H9 (cell line): ENCODE results near the gene C3orf22. TPM values are rescaled to one million over a fixed set of nuclear protein-coding genes. Genes with fewer than 3 reads are reported as not detected.

Experiments used
- DNase-seq: peaks from one replicate; pipeline ENCODE4 v3.0.0-alpha.2; 2017
- H2AFZ ChIP-seq: one replicate; pipeline ENCODE4 v1.6.1; 2013; ENCODE audit warnings: mild to moderate bottlenecking, low read length, control low read depth, moderate library complexity
- H2AK5ac ChIP-seq: 2 replicates; pipeline ENCODE4 v1.6.1; 2013; ENCODE audit warnings: low read length, control low read depth, mixed read lengths; ENCODE audit not compliant: insufficient read length
- H2BK120ac ChIP-seq: one replicate; pipeline ENCODE4 v1.6.1; 2013; ENCODE audit warnings: low read depth, mild to moderate bottlenecking, low read length, control low read depth, inconsistent platforms; ENCODE audit not compliant: poor library complexity, severe bottlenecking
- H2BK12ac ChIP-seq: 2 replicates; pipeline ENCODE4 v1.6.1; 2013; ENCODE audit warnings: low read length, control low read depth, mixed read lengths, low read depth; ENCODE audit not compliant: insufficient read length
- H2BK15ac ChIP-seq: 2 replicates; pipeline ENCODE4 v1.6.1; 2013; ENCODE audit warnings: low read depth, low read length, control low read depth
- H2BK20ac ChIP-seq: one replicate; pipeline ENCODE4 v1.6.1; 2013; ENCODE audit warnings: low read depth, mild to moderate bottlenecking, low read length, control low read depth, inconsistent platforms; ENCODE audit not compliant: poor library complexity, severe bottlenecking
- H2BK5ac ChIP-seq: 2 replicates; pipeline ENCODE4 v1.6.1; 2013; ENCODE audit warnings: low read length, control low read depth, mixed read lengths; ENCODE audit not compliant: insufficient read length
- H3K14ac ChIP-seq: 2 replicates; pipeline ENCODE4 v1.6.1; 2013; ENCODE audit warnings: low read length, control low read depth; ENCODE audit not compliant: insufficient read depth
- H3K18ac ChIP-seq: 2 replicates; pipeline ENCODE4 v1.6.1; 2013; ENCODE audit warnings: low read depth, mild to moderate bottlenecking, mixed read lengths, low read length, control low read depth; ENCODE audit not compliant: insufficient read length
- H3K23ac ChIP-seq: 2 replicates; pipeline ENCODE4 v1.6.1; 2013; ENCODE audit warnings: low read length, control low read depth, mixed read lengths, low read depth; ENCODE audit not compliant: insufficient read length
- H3K23me2 ChIP-seq: 2 replicates; pipeline ENCODE4 v1.6.1; 2013; ENCODE audit warnings: low read depth, mild to moderate bottlenecking, mixed read lengths, low read length, control low read depth; ENCODE audit not compliant: insufficient read length, poor library complexity, severe bottlenecking
- H3K27ac ChIP-seq: 2 replicates; pipeline ENCODE4 v1.5.1; 2013; ENCODE audit warnings: low read length, control low read depth, mixed read lengths, low read depth; ENCODE audit not compliant: insufficient read length
- H3K27me3 ChIP-seq: 2 replicates; pipeline ENCODE4 v1.6.1; 2013; ENCODE audit warnings: low read length, control low read depth, inconsistent platforms; ENCODE audit not compliant: insufficient read depth
- H3K4ac ChIP-seq: 2 replicates; pipeline ENCODE4 v1.6.1; 2013; ENCODE audit warnings: low read depth, mild to moderate bottlenecking, control low read depth, inconsistent platforms, low read length, moderate library complexity
- H3K4me1 ChIP-seq: 2 replicates; pipeline ENCODE4 v1.6.1; 2013; ENCODE audit warnings: low read length, control low read depth, inconsistent platforms; ENCODE audit not compliant: insufficient read depth
- H3K4me2 ChIP-seq: 2 replicates; pipeline ENCODE4 v1.6.1; 2013; ENCODE audit warnings: low read length, control low read depth, mixed read lengths; ENCODE audit not compliant: insufficient read length, insufficient read depth
- H3K56ac ChIP-seq: 2 replicates; pipeline ENCODE4 v1.6.1; 2013; ENCODE audit warnings: low read depth, mild to moderate bottlenecking, mixed read lengths, low read length, control low read depth; ENCODE audit not compliant: insufficient read length
- H3K79me1 ChIP-seq: 2 replicates; pipeline ENCODE4 v1.6.1; 2013; ENCODE audit warnings: low read depth, mild to moderate bottlenecking, moderate library complexity, low read length, control low read depth, inconsistent platforms; ENCODE audit not compliant: insufficient read depth, poor library complexity, severe bottlenecking
- H3K79me2 ChIP-seq: 2 replicates; pipeline ENCODE4 v1.6.1; 2013; ENCODE audit warnings: low read length, control low read depth, inconsistent platforms; ENCODE audit not compliant: insufficient read depth
- H3K9ac ChIP-seq: 2 replicates; pipeline ENCODE4 v1.6.1; 2013; ENCODE audit warnings: low read length, control low read depth, mixed read lengths; ENCODE audit not compliant: insufficient read length; ENCODE audit errors: extremely low read depth
- H3K9me3 ChIP-seq: one replicate; pipeline ENCODE4 v1.6.1; 2013; ENCODE audit warnings: low read depth, low read length, inconsistent platforms; ENCODE audit not compliant: control insufficient read depth
- H3T11ph ChIP-seq: one replicate; pipeline ENCODE4 v1.6.1; 2013; ENCODE audit warnings: mild to moderate bottlenecking, low read length, control low read depth, inconsistent platforms
- H4K20me1 ChIP-seq: one replicate; pipeline ENCODE4 v1.6.1; 2013; ENCODE audit not compliant: control insufficient read depth, insufficient read length, insufficient read depth
- H4K5ac ChIP-seq: 2 replicates; pipeline ENCODE4 v1.6.1; 2013; ENCODE audit warnings: low read depth, mild to moderate bottlenecking, mixed read lengths, low read length, control low read depth; ENCODE audit not compliant: insufficient read length
- H4K8ac ChIP-seq: replicated peaks from 2 replicates; pipeline ENCODE4 v1.6.1; 2013; ENCODE audit warnings: low read length, control low read depth, mixed read lengths, low read depth; ENCODE audit not compliant: insufficient read length
- H4K91ac ChIP-seq: 2 replicates; pipeline ENCODE4 v1.6.1; 2013; ENCODE audit warnings: low read depth, mild to moderate bottlenecking, moderate library complexity, mixed read lengths, low read length, control low read depth; ENCODE audit not compliant: insufficient read length
- H3K27ac Mint-ChIP-seq, 3 experiments: 2 replicates in 2 of 3; 3 replicates in 1 of 3; pipeline ENCODE4 v1.8.0; 2020 to 2021; ENCODE audit warnings: mixed read lengths in 3 of 3, mild to moderate bottlenecking in 1 of 3, moderate library complexity in 1 of 3
- H3K27me3 Mint-ChIP-seq: 2 replicates; pipeline ENCODE4 v1.8.0; 2021; ENCODE audit warnings: low read depth, mild to moderate bottlenecking, moderate library complexity, mixed read lengths
- H3K36me3 Mint-ChIP-seq, 3 experiments: 2 replicates in 2 of 3; 3 replicates in 1 of 3; pipeline ENCODE4 v1.8.0; 2020 to 2021; ENCODE audit warnings: low read depth in 3 of 3, mixed read lengths in 3 of 3; ENCODE audit not compliant: insufficient read depth in 1 of 3
- H3K4me1 Mint-ChIP-seq, 2 experiments: 2 replicates each; pipeline ENCODE4 v1.8.0; 2020; ENCODE audit warnings: mixed read lengths in 2 of 2
- H3K4me3 Mint-ChIP-seq, 2 experiments: 2 replicates in 1 of 2; 3 replicates in 1 of 2; pipeline ENCODE4 v1.8.0; 2020 to 2021; ENCODE audit warnings: mild to moderate bottlenecking in 2 of 2, mixed read lengths in 2 of 2, moderate library complexity in 1 of 2
- H3K9me3 Mint-ChIP-seq, 2 experiments: 2 replicates in 1 of 2; 3 replicates in 1 of 2; pipeline ENCODE4 v1.8.0; 2020; ENCODE audit warnings: mild to moderate bottlenecking in 2 of 2, mixed read lengths in 2 of 2, moderate library complexity in 1 of 2
- CTCF ChIP-seq: fragments of 200-600 bp; sonication (generic); conservative IDR thresholded peaks from 3 replicates; pipeline ENCODE4 v1.8.0; 2021; ENCODE audit warnings: antibody characterized with exemption, mild to moderate bottlenecking
- WGBS: extraction: QIAGEN DNeasy Blood & Tissue Kit; methylation state at CpG from one replicate; pipeline ENCODE4 v1.1.7; 2013; ENCODE audit warnings: missing lambda C conversion rate, low lambda C conversion rate, mixed read lengths; ENCODE audit not compliant: insufficient read length; ENCODE audit errors: extremely low coverage; 5-methylcytosine and 5-hydroxymethylcytosine counted together
- total RNA-seq: library from RNA; stranded (reverse); gene quantifications from 2 replicates; pipeline ENCODE4 v1.2.1, GENCODE V29; 2021

Gene C3orf22
- total RNA-seq, 1 experiment from 2014 or later = not detected

- no peak overlapping the region for H3K4me2 ChIP-seq
Measured at GRCh38 chr3:126509597-126510307, 49.0 kb downstream of the C3orf22 start.

More at GRCh38 chr3:126509597-126510307, 49.0 kb downstream of the C3orf22 start:
- no peak overlapping the region for H3K4ac ChIP-seq
- no peak overlapping the region for H3K18ac ChIP-seq
- Mint-ChIP-seq H3K27ac (no peak overlapping the region), H3K9me3 (no peaks in the 10 kb centered on the region), H3K4me3 (no peak overlapping the region), H3K4me1 (peaks cover 2 to 3% of the 10 kb centered on the region in 2 experiments; a peak in 3 of 4 replicates), H3K36me3 (no peaks in the 10 kb centered on the region), H3K27me3 (peaks cover 2% of the 10 kb centered on the region; the same call in 1 of the 2 replicates)
- H3K23ac ChIP-seq = no peak overlapping the region
- no peaks in the 10 kb centered on the region for H3K23me2 ChIP-seq
- H3K9ac ChIP-seq = no peak overlapping the region
- H2AFZ ChIP-seq = no peak overlapping the region
- H4K5ac ChIP-seq = no peak overlapping the region
- H2AK5ac ChIP-seq = no peak overlapping the region
- no peaks in the 10 kb centered on the region for H3K79me1 ChIP-seq
- H3K9me3 ChIP-seq = no peaks in the 10 kb centered on the region
- no peak overlapping the region for H2BK5ac ChIP-seq
- no peak overlapping the region for H3K56ac ChIP-seq
- no peaks in the 10 kb centered on the region for H3K79me2 ChIP-seq
- no peaks in the 10 kb centered on the region for H3K4me1 ChIP-seq
- no peak overlapping the region for H2BK20ac ChIP-seq
- no peak overlapping the region for H3K27ac ChIP-seq
- H4K20me1 ChIP-seq = no peaks in the 10 kb centered on the region
- DNase-seq = no peak
- no peak overlapping the region for H4K91ac ChIP-seq
- no peak overlapping the region for H4K8ac ChIP-seq
- no CpG with 5 or more reads among the region's 18 CpGs for WGBS
- no peak overlapping the region for H2BK120ac ChIP-seq
- no peak overlapping the region for H2BK15ac ChIP-seq
- no peaks in the 10 kb centered on the region for H3K27me3 ChIP-seq
- TF ChIP-seq CTCF = no peak
- H3T11ph ChIP-seq = no peak overlapping the region
- H2BK12ac ChIP-seq = no peak overlapping the region
- no peak overlapping the region for H3K14ac ChIP-seq
